Uterus (tissue), 2 donors: ENCODE measurements around the gene CDC42SE2.

Experiments
- CTCF ChIP-seq, 4 experiments: fragments of 200-600 bp in 2 of 4; fragments of 450-650 bp in 2 of 4; sonication (generic) in 2 of 4; IDR thresholded peaks; one replicate each; pipeline ENCODE4 v1.5.1; 2016 to 2019; ENCODE audit warnings: antibody characterized with exemption in 4 of 4, mild to moderate bottlenecking in 2 of 4, moderate library complexity in 1 of 4
- POLR2A ChIP-seq, 2 donors: fragments of 450-650 bp; IDR thresholded peaks; one replicate each; pipeline ENCODE4 v1.6.1; 2016; ENCODE audit warnings: antibody characterized with exemption in 2 of 2, mild to moderate bottlenecking in 1 of 2, moderate library complexity in 1 of 2

GRCh38 chr5:131270809-131271208 is 7.0 kb downstream of the CDC42SE2 start:
- TF ChIP-seq POLR2A (IDR thresholded peaks at IDR 0.05): no peak
- no peak for TF ChIP-seq CTCF (IDR thresholded peaks at IDR 0.05)
